NB4 (cell line): Measurements from ENCODE around the gene LITAF.

Experiments used
- TF ChIP-seq, protein P1 (sequence below): IDR thresholded peaks from one replicate; pipeline ENCODE4 v1.5.1; 2012; ENCODE audit warnings: low read depth, low read length
- TF ChIP-seq, protein P2 (sequence below): IDR thresholded peaks from 2 replicates; pipeline ENCODE4 v1.6.1; 2011; ENCODE audit warnings: low read depth, low read length

- TF ChIP-seq, protein P1, sequence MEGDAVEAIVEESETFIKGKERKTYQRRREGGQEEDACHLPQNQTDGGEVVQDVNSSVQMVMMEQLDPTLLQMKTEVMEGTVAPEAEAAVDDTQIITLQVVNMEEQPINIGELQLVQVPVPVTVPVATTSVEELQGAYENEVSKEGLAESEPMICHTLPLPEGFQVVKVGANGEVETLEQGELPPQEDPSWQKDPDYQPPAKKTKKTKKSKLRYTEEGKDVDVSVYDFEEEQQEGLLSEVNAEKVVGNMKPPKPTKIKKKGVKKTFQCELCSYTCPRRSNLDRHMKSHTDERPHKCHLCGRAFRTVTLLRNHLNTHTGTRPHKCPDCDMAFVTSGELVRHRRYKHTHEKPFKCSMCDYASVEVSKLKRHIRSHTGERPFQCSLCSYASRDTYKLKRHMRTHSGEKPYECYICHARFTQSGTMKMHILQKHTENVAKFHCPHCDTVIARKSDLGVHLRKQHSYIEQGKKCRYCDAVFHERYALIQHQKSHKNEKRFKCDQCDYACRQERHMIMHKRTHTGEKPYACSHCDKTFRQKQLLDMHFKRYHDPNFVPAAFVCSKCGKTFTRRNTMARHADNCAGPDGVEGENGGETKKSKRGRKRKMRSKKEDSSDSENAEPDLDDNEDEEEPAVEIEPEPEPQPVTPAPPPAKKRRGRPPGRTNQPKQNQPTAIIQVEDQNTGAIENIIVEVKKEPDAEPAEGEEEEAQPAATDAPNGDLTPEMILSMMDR = no peak
- TF ChIP-seq, protein P2, sequence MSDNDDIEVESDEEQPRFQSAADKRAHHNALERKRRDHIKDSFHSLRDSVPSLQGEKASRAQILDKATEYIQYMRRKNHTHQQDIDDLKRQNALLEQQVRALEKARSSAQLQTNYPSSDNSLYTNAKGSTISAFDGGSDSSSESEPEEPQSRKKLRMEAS = no peak
Measured at GRCh38 chr16:11599579-11599978, 12.9 kb upstream of the LITAF start.
